NCI-H748 (cell line): Measurements from ENCODE around the gene GRIN1.

Source experiments
- DNase-seq: peaks from one replicate; lab custom pipeline; 2025; ENCODE audit not compliant: unreplicated experiment; lab: John Stamatoyannopoulos, UW

Gene GRIN1

DNA sequence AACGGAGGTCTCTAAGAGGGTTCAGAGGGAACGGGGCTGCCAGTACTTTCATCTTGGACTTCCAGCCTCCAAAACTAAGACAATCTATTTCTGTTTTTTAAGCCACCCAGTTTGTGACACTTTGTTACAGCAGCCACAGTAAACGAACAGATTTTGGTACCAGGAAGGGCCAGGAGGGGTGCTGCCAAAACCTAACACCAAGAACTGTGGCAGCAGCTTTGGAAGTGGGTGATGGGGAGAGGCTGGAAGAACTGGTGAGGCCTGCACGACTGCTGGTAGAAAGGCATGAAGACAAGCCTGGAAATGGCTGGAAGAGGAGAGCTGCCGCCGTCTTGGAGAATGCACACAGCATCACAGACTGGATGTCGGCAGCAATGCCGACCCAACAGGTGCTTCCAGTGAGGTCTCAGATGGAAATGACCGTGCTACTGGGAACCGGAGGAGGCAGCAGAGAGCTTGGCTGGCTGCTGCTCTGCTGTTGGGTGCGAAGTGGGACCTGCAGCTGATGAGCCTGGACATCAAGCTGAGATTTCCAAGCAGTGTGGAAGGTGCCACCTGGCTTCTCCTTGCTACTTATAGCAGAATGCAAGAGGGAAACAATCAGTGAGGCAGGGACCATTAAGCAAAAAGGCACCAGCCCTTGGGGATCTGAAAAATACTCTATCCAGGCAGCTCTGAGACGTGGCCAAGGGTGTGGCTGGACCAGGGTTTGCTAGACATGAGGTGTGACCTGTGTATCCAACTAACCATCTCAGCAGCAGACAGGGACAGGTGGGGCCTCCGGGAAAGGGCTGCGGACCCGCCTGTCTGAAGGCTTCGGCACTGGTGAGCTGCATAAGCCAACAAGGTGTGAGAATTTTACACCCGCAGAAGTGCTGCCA is 37.6 kb downstream of the GRIN1 start:
- peak; percentile 63 for DNase-seq

GRCh38 chr9:137178201-137178938 is 39.4 kb downstream of the GRIN1 start:
- no peak for DNase-seq

DNA sequence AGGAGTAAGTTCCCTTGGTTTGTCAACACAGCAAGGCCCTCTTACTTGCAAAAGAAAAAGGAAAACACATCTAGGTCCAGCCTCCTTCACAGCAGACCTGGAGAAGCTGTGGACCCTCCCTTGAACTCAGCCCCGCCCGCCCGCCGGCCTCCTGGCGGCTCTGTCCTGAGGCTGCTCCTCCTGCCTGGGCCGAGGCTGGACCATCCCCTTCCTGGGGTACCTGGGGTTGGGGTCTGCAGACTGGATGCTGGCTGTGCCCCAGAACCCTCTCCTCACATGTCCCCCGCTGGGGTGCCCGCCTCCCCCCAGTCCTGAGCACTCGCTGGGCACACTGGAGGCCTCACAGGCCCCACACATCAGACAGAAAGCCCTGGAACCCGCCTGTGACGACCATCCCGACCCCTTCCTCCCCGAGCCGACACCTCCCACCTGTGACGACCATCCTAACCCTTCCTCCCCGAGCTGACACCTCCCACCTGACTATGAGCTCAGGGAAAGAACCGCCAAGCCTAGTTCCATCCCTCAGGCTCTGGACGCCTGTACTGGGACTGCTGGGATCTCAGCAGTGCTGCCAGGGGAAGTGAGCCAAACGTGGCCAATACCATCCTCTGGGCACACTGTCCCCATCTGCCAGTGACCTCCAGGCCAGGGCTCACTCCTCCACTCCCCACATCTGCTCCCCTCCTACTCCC is 40.1 kb downstream of the GRIN1 start:
- DNase-seq, result no peak

DNA sequence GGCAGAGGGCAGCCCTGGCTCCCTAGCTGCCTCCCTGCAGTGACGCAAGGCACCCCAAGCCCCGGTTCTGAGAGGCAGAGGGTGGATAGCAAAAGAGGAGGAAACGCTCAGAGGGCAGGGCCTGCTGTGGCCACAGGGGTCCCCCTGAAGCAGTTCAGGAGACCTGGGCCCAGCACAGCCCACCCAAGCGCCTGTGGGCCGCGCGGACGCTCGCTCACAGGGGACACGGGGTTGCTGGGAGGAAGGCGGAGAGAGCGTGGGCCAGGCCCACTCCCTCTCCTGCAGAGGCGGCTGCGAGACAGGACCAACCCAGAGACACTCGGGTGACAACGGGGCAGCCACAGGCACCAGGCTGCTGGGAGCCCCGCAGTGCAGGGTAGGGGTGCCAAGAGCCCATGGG is 40.8 kb downstream of the GRIN1 start:
- DNase-seq, result no peak

DNA sequence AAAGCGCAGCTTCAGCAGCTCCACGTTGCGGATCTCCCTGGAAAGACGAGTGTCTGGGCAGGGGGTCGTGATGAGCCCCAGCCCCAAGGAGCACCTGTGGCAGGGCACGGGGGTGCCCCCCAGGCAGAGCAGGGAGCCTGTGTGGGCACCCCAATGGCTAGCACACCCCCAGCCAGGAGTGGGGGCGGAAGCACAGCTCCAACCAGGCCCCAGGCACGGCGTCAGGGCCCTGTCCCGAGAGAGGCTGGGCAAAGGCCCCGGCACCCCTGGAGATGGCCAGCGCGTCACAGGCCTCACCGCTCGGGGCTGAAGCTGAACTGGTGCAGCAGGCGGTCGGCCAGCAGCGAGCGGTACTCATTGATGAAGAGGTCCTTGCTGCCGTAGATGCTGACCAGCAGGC is 41.5 kb downstream of the GRIN1 start:
- DNase-seq, result no peak

DNA sequence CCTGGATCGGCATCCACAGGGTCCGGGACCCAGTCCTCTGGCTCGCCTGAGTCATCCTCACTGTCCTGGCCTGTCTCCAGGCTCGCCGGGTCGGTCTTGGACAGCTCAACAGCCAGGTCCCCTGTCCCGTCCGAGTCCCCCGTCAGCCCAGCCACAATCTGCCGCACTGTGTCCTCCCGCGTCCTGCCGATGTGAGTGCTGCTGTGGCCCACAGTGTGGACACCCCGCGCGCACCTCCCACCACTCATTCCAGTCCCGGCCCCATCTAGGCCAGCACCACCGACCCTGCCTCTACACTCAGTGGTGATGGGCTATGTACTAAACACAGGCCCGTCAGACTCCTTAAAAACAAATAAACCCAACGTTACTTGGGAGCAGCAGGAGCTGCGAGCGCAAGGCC is 42.7 kb downstream of the GRIN1 start:
- DNase-seq, result no peak

GRCh38 chr9:137182836-137183235 is 43.9 kb downstream of the GRIN1 start:
- no peak for DNase-seq

GRCh38 chr9:137183980-137184595 is 45.1 kb downstream of the GRIN1 start:
- DNase-seq, result no peak

- no peak for DNase-seq
Measured at GRCh38 chr9:137184881-137185660, 46.1 kb downstream of the GRIN1 start.

DNA sequence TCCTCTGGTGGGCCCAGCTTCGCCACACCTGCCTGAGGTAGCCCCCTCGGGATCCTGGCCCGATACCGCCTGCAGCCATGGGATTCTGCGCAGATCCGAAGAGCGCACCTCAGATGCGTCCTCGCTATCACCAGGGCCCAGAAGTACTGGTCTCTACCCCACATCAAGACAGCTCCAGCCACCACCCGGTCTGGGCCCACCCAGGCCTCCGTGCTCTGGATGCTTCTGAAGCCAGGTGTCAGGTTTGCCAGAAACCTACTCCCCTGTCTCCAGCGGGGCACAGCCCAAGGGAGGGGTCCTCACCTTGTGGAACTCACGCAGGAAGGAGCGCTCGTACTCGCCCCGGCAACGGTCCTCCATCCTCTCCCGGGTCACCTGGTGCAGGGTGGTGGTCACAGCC is 47.0 kb downstream of the GRIN1 start:
- DNase-seq, result no peak

DNA sequence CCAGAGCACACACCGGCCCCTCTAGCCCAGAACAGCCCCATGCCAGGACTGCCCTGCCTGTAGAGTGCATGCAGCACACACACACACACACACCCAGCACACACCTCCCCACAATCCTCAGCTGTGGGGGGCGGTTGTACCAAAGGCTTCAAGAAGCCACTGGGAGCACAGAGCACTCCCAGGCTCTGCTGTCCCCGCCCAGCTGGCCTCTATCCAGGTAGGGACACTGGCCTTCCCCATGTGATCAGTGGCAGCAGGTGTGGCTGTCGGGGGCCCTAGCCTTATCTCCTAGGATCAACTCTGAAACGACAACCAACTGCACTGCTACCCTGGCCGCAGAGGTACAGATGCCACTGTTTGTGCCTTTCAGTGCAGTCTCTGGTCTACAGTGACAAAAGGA is 47.4 kb downstream of the GRIN1 start:
- no peak for DNase-seq

DNA sequence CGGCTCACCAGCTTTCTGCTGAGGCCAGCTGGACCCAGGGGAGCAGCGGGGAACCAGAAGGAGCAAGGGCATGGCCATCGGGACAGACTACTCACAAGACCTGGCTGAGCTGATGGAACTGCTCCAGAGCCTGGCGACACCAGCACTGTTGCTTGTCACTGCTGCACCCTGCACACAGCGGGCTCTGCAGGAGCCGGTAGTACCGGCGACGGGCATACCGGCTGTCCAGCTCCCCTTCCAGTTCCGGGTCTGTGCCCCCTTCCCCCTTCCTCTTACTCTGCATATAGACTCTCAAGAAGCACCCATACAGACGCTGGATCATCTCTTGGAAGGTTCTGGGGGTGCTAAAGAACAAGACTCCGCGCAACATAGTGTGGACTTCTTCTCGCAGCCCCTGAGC is 48.4 kb downstream of the GRIN1 start:
- no peak for DNase-seq

- DNase-seq, result no peak
Measured at GRCh38 chr9:137188086-137188489, 49.1 kb downstream of the GRIN1 start.

GRCh38 chr9:137188490-137189296 is 49.7 kb downstream of the GRIN1 start, which contains the start of the genes ANAPC2 and SSNA1:
Gene ANAPC2, minus strand, starts transcription at chr9:137188560. Its CDS starts 28 bp downstream, at chr9:137188532.
Gene SSNA1, plus strand, starts transcription at chr9:137188676. Its CDS starts 51 bp downstream, at chr9:137188727.
- DNase-seq, result peak; percentile 93

GRCh38 chr9:137189297-137190295 is 50.6 kb downstream of the GRIN1 start:
- no peak for DNase-seq

DNA sequence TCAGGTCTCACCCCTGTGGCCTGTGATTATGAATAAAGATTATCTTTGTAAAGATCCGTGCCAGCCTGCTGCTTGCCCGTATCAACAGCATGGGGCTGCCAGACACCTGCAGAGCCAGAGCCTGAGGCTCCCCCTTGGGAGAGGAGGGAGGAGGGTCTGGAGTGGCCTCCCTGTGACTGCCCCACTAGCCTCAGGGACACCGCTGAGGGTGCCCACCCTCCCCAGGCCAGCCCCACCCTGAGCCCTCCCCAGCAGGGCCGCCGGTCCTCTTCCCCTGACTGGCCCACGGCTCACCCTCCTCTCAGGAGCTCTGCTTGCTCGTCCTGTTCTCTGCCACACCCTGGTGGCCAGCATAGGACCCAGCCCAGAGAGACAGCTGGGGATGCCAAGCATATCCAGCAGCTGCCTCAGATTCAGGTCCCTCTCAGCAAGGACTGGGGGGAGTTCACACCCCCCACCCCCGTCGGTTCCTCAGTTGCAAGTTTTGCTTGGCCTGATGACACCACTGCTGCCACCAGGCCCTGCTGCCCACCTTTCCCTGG is 51.4 kb downstream of the GRIN1 start:
- no peak for DNase-seq

- DNase-seq, result no peak
Measured at GRCh38 chr9:137191245-137191644, 52.3 kb downstream of the GRIN1 start.
